Measurements from ENCODE around the gene PSMB3. TPM values are rescaled to one million over a fixed set of nuclear protein-coding genes. Genes with fewer than 3 reads are reported as not detected.

Gene PSMB3
- total and polyA plus RNA-seq, 11 donors, result 145 to 305 (median 199) TPM

DNA sequence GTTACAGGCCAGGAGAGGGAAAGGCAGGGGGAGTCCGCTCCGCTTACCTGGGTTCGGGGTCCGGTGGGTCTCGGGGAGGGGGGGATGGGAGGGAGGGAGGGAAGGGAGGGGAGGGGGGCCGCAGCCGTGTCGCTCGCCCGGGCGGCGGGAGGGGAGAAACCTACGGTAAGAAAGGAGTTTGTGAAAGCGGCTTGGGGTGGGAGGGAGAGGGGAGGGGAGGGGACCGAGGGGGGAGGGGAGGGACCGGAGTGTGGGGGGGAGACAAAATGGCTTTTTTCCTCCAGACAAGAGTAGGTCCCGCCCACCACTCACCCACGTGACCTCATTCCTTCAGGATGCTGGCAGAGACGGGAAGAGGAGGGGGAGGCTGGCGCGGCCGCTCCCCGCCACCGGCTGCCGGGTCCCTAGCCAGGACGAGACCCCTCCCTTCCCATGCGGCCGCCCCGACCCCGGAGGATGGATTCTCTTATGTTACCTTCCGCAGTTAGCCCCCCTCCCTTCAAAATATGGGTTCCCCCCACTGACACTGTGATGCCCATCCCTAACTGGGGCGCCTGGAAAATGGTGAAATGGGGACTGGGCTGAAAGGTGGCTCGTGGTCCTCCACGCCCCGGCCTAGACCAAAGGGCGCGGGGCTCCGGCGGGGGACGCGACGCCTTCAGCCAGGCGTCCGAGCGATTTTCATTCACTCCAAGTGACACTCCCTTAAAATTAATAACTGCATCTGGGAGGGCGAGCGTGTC lies 4.2 kb upstream of the PSMB3 start, which contains the start of gene PCGF2:
Gene PCGF2, minus strand, starts transcription at position 188 of the 743 bp plus-strand sequence. CDS start 7,934 bp downstream, outside the sequence.
- Histone ChIP-seq H3K4me3 (peak within 1 kb of the TSS; percentile 43 to 98 (median 93)), H3K27me3 (peaks cover 0 to 27% (median 0%) of the 10 kb centered on the region in 9 donors), H3K9me3 (no peaks in the 10 kb centered on the region), H3K27ac (peak within 1 kb of the TSS; percentile 87 to 99 (median 96)), H3K36me3 (no peaks in the 10 kb centered on the region), H3K4me1 (peaks cover 0 to 81% (median 49%) of the 10 kb centered on the region in 12 donors)
- ATAC-seq (peak in 3 of 4 donors; percentile 9 to 43 (median 21)), DNase-seq (peak; percentile 91 to 96 (median 94))
- WGBS, 4 donors, result 0 to 2% (median 1%) methylated on average over 33 to 47 of the region's 47 CpGs
- intact Hi-C loops (cut with DNase I), result loop anchor here in 2 of 10 donors (2.0 kb wide), 2 partner anchors 18 to 46 kb away; partner anchors contain the start of gene CISD3 (in 2 of the 2)
- TF ChIP-seq, protein P1, sequence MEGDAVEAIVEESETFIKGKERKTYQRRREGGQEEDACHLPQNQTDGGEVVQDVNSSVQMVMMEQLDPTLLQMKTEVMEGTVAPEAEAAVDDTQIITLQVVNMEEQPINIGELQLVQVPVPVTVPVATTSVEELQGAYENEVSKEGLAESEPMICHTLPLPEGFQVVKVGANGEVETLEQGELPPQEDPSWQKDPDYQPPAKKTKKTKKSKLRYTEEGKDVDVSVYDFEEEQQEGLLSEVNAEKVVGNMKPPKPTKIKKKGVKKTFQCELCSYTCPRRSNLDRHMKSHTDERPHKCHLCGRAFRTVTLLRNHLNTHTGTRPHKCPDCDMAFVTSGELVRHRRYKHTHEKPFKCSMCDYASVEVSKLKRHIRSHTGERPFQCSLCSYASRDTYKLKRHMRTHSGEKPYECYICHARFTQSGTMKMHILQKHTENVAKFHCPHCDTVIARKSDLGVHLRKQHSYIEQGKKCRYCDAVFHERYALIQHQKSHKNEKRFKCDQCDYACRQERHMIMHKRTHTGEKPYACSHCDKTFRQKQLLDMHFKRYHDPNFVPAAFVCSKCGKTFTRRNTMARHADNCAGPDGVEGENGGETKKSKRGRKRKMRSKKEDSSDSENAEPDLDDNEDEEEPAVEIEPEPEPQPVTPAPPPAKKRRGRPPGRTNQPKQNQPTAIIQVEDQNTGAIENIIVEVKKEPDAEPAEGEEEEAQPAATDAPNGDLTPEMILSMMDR (IDR thresholded peaks at IDR 0.05), result no peak
- TF ChIP-seq POLR2A (IDR thresholded peaks at IDR 0.05), result peak in 1 of 2 donors; percentile 68

DNA sequence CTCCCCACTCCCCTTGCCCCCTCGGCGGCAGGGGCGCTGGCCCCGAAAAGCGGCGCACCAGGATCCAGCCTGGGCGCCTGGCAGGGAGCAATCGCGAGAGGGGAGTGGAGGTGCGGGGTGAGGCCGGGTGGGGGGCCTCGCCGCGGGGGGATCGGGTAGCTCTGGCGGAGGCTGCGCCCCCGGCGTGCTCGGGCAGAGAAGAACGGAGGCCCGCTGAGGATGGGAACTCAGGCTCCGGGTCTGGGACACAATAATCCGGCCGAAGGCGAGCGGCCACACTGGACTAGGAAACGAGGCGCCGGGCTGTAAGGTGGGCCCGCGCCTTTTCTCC lies 3.7 kb upstream of the PSMB3 start:
- ATAC-seq, result no peak
- 0 to 1% (median 0%) methylated on average over 8 to 32 of the region's 32 CpGs for WGBS, 4 donors
- DNase-seq, result no peak
- intact Hi-C loops (cut with DNase I), result loop anchor here in 2 of 10 donors (2.0 kb wide), 2 partner anchors 18 to 46 kb away; partner anchors contain the start of gene CISD3 (in 2 of the 2)
- Histone ChIP-seq H3K27me3 (peaks cover 0 to 27% (median 0%) of the 10 kb centered on the region in 9 donors), H3K4me3 (peak overlapping the region; percentile 43 to 98 (median 93)), H3K27ac (peak overlapping the region; percentile 87 to 99 (median 96)), H3K36me3 (peaks cover 0 to 4% (median 0%) of the 10 kb centered on the region in 9 donors), H3K9me3 (no peaks in the 10 kb centered on the region), H3K4me1 (peaks cover 0 to 81% (median 49%) of the 10 kb centered on the region in 12 donors)
- TF ChIP-seq, protein P1 (IDR thresholded peaks at IDR 0.05), result no peak
- no peak for TF ChIP-seq POLR2A (IDR thresholded peaks at IDR 0.05)

DNA sequence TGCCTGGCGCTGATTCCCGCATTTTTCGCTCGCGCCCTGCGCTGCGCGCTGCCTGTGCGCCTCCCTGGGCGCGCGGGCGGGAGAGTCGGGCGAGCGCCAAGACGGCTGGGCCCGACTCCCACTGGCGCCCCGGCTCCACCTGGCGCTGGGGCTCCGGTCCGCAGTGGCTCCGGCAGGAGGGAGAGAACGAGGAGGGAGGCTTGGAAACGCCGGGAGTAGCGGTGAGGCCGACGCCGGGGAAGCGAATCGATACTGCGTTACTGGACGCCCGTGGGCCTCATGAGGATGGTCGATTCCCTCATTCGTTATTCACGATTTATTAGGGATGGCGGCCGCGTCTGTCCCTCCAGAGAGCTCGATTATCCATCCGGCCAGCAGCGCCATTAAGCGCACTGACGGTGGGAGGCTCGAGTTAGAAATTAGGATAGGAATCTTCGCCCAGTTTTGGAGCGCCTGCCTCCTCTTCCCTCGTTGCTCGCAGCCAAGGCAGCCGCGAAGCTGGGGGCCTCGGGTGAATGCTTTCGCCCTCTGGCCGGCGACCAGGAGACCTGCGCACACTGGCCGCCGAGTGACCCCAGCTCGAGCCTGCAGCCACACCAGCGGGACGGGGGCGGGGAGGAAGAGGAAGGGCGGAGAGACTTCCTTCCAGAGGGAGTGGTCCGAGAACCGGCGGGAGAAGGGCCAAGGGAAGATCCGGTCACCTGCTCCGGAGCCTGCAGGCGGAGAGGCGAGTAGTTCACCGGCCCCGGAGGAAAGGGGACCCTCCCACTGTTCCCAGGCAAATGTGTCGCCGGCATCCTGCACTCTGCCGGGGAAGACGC lies 3.1 kb upstream of the PSMB3 start:
- peak; percentile 28 to 71 (median 56) for ATAC-seq
- Histone ChIP-seq H3K27me3 (peaks cover 0 to 27% (median 0%) of the 10 kb centered on the region in 9 donors), H3K4me3 (peak overlapping the region; percentile 43 to 98 (median 93)), H3K9me3 (no peaks in the 10 kb centered on the region), H3K27ac (peak overlapping the region; percentile 87 to 99 (median 96)), H3K4me1 (peaks cover 0 to 81% (median 52%) of the 10 kb centered on the region in 12 donors), H3K36me3 (peaks cover 0 to 9% (median 3%) of the 10 kb centered on the region in 9 donors)
- WGBS, 4 donors, result 0 to 1% (median 1%) methylated on average over 24 to 79 of the region's 79 CpGs
- intact Hi-C loops (cut with DNase I), result loop anchor here in 4 of 10 donors (2.0 to 5.0 kb wide), 6 partner anchors 19 to 403 kb away; partner anchors contain the start of genes CISD3 (in 2 of the 4), PIP4K2B (in 2 of the 4), LASP1 (in 1 of the 4) and PLXDC1 (in 1 of the 4)
- peak; percentile 93 to 96 (median 95) for DNase-seq
- peak in 1 of 2 donors; percentile 64 for TF ChIP-seq POLR2A (IDR thresholded peaks at IDR 0.05)
- TF ChIP-seq, protein P1 (IDR thresholded peaks at IDR 0.05), result peak in 3 of 12 donors; percentile 15 to 31 (median 15)
